HCT116 (cell line): Measurements from ENCODE around the gene PRKACA. TPM values are rescaled to one million over a fixed set of nuclear protein-coding genes. Genes with fewer than 3 reads are reported as not detected.

Experiments
- ATAC-seq: fragments of 200-7000 bp; cut with Tn5 transposase; 2 replicates; pipeline ENCODE4 v1.9.1; 2020; ENCODE audit warnings: mild to moderate bottlenecking, moderate library complexity
- BruUV-seq: library from RNA; stranded (reverse); fragments of 400-500 nt; replicated peaks from 2 replicates; lab custom pipeline; 2021; lab: Mats Ljungman, UMichigan
- CTCF ChIA-PET: fragments of 300-600 bp; sonication (Branson Sonifier 250); formaldehyde crosslinking; loops from one replicate; lab custom pipeline; 2021; ENCODE audit warnings: antibody characterized with exemption; lab: Charles Lee
- POLR2A ChIA-PET: fragments of 300-600, 350-600 bp; sonication (Branson Sonifier 250); formaldehyde crosslinking; loops from one replicate; lab custom pipeline; 2021; ENCODE audit warnings: antibody characterized with exemption; lab: Charles Lee
- RAD21 ChIA-PET, 2 experiments: fragments of 300-600 bp; sonication (Branson Sonifier 250); formaldehyde crosslinking; loops; one replicate each; lab custom pipeline; 2023; ENCODE audit warnings: low total read pairs in 2 of 2; ENCODE audit not compliant: uncharacterized antibody in 2 of 2, unreplicated experiment in 2 of 2, low non-redundant PET in 1 of 2; lab: Charles Lee
- DNase-seq: peaks from one replicate; pipeline ENCODE4 v3.0.0-alpha.2; 2010; ENCODE audit warnings: low read depth, low spot score
- H2AFZ ChIP-seq: fragments of 200-600 bp; shearing (Covaris generic), sonication (generic); 2 replicates; pipeline ENCODE4 v1.6.1; 2017; ENCODE audit warnings: low read depth, mixed run types, mixed read lengths, antibody characterized with exemption, low read length; ENCODE audit not compliant: poor library complexity, severe bottlenecking
- H3K27ac ChIP-seq: 2 replicates; pipeline ENCODE4 v1.5.1; 2012; ENCODE audit warnings: low read depth, low read length
- H3K27me3 ChIP-seq: fragments of 200-600 bp; sonication (generic); 2 replicates; pipeline ENCODE4 v1.6.1; 2016; ENCODE audit warnings: mixed run types, low read length, mixed read lengths; ENCODE audit not compliant: insufficient read depth
- H3K36me3 ChIP-seq, 2 experiments: fragments of 200-500 bp in 1 of 2; fragments of 200-600 bp in 1 of 2; sonication (Bioruptor generic) in 1 of 2; sonication (generic) in 1 of 2; 2 replicates each; pipeline versions ENCODE4 v1.5.1 to v1.6.1; 2014 to 2016; ENCODE audit warnings: low read length in 2 of 2, inconsistent platforms in 1 of 2, mixed read lengths in 1 of 2, mixed run types in 1 of 2; ENCODE audit not compliant: insufficient read depth in 2 of 2, control insufficient read depth in 1 of 2
- H3K4me1 ChIP-seq, 2 experiments: fragments of 200-600 bp in 1 of 2; sonication (generic) in 1 of 2; 2 replicates each; pipeline versions ENCODE4 v1.5.1 to v1.6.1; 2012 to 2017; ENCODE audit warnings: low read length in 2 of 2, inconsistent platforms in 1 of 2, mild to moderate bottlenecking in 1 of 2, mixed read lengths in 1 of 2, mixed run types in 1 of 2, moderate library complexity in 1 of 2; ENCODE audit not compliant: insufficient read depth in 2 of 2, control insufficient read depth in 1 of 2
- H3K4me2 ChIP-seq: fragments of 200-600 bp; sonication (generic); 2 replicates; pipeline ENCODE4 v1.6.1; 2017; ENCODE audit warnings: mixed run types, low read length, mixed read lengths
- H3K4me3 ChIP-seq, 2 experiments: fragments of 200-600 bp in 1 of 2; sonication (generic) in 1 of 2; replicated peaks in 1 of 2; 2 replicates each; pipeline ENCODE4 v1.5.1; 2011 to 2016; ENCODE audit warnings: low read length in 2 of 2, control low read depth in 1 of 2, low read depth in 1 of 2, mild to moderate bottlenecking in 1 of 2, mixed read lengths in 1 of 2, mixed run types in 1 of 2
- H3K79me2 ChIP-seq: fragments of 200-600 bp; sonication (generic); 2 replicates; pipeline ENCODE4 v1.6.1; 2017; ENCODE audit warnings: mild to moderate bottlenecking, mixed run types, low read length, moderate library complexity, mixed read lengths; ENCODE audit not compliant: insufficient read depth
- H3K9ac ChIP-seq: fragments of 200-600 bp; sonication (generic); 2 replicates; pipeline ENCODE4 v1.6.1; 2016; ENCODE audit warnings: low read length, mixed read lengths
- H3K9me2 ChIP-seq: fragments of 200-600 bp; sonication (generic), shearing (Covaris generic); 2 replicates; pipeline ENCODE4 v1.6.1; 2017; ENCODE audit warnings: mixed run types, mild to moderate bottlenecking, moderate library complexity; ENCODE audit not compliant: insufficient read depth
- H3K9me3 ChIP-seq, 2 experiments: fragments of 200-500 bp in 1 of 2; fragments of 200-600 bp in 1 of 2; sonication (Bioruptor generic) in 1 of 2; sonication (generic) in 1 of 2; 2 replicates each; pipeline ENCODE4 v1.6.1; 2014 to 2017; ENCODE audit warnings: low read length in 2 of 2, mixed read lengths in 2 of 2, inconsistent platforms in 1 of 2, low read depth in 1 of 2, mild to moderate bottlenecking in 1 of 2, mixed run types in 1 of 2, moderate library complexity in 1 of 2; ENCODE audit not compliant: control insufficient read depth in 1 of 2, insufficient read depth in 1 of 2
- H4K20me1 ChIP-seq: fragments of 200-600 bp; sonication (generic), shearing (Covaris generic); 2 replicates; pipeline ENCODE4 v1.6.1; 2017; ENCODE audit warnings: mixed run types, mild to moderate bottlenecking, moderate library complexity; ENCODE audit not compliant: insufficient read depth
- ATF3 ChIP-seq: IDR thresholded peaks from 2 replicates; pipeline ENCODE4 v1.6.1; 2012
- CBX3 ChIP-seq: IDR thresholded peaks from 2 replicates; pipeline ENCODE4 v1.6.1; 2012; ENCODE audit warnings: low read depth
- CEBPB ChIP-seq: IDR thresholded peaks from 2 replicates; pipeline ENCODE4 v1.6.1; 2012; ENCODE audit warnings: low read depth
- ELF1 ChIP-seq: IDR thresholded peaks from 2 replicates; pipeline ENCODE4 v1.6.1; 2012; ENCODE audit warnings: low read depth, borderline replicate concordance
- EZH2 ChIP-seq: fragments of 200-600 bp; sonication (generic); IDR thresholded peaks from 2 replicates; pipeline ENCODE4 v1.6.1; 2017; ENCODE audit warnings: antibody characterized with exemption, mixed run types
- EZH2phosphoT487 ChIP-seq: fragments of 200-600 bp; IDR thresholded peaks from 2 replicates; pipeline ENCODE4 v1.6.1; 2018; ENCODE audit warnings: antibody characterized with exemption, borderline replicate concordance
- JUND ChIP-seq: IDR thresholded peaks from 2 replicates; pipeline ENCODE4 v1.6.1; 2012
- POLR2AphosphoS5 ChIP-seq: IDR thresholded peaks from 2 replicates; pipeline ENCODE4 v1.6.1; 2011; ENCODE audit warnings: mild to moderate bottlenecking, low read depth, low read length, moderate library complexity
- RAD21 ChIP-seq: IDR thresholded peaks from 2 replicates; pipeline ENCODE4 v1.6.1; 2012; ENCODE audit warnings: low read depth, mild to moderate bottlenecking
- REST ChIP-seq: IDR thresholded peaks from 2 replicates; pipeline ENCODE4 v1.6.1; 2012; ENCODE audit warnings: low read depth
- TCF7L2 ChIP-seq: IDR thresholded peaks from 2 replicates; pipeline ENCODE4 v1.7.0; 2011; ENCODE audit warnings: borderline replicate concordance, inconsistent platforms; ENCODE audit not compliant: insufficient read depth, insufficient read length; ENCODE audit errors: extremely low read depth
- ZNF274 ChIP-seq: fragments of 200-500 bp; sonication (Bioruptor generic); IDR thresholded peaks from 2 replicates; pipeline ENCODE4 v1.6.1; 2014; ENCODE audit warnings: mild to moderate bottlenecking, low read depth, low read length, inconsistent platforms
- intact Hi-C: fragments of 100-400 bp; cut with micrococcal nuclease; formaldehyde crosslinking; loops from 2 replicates; pipeline ENCODE4 v1.10.0; 2022
- total RNA-seq: library from RNA; stranded (reverse); gene quantifications from one replicate; pipeline ENCODE4 v1.2.1, GENCODE V29; 2021; ENCODE audit not compliant: unreplicated experiment
- TF ChIP-seq, protein P1 (sequence below): IDR thresholded peaks from 2 replicates; pipeline ENCODE4 v1.6.1; 2012
- TF ChIP-seq, protein P2 (sequence below): IDR thresholded peaks from 2 replicates; pipeline ENCODE4 v1.6.1; 2011; ENCODE audit warnings: mild to moderate bottlenecking, low read length, moderate library complexity; ENCODE audit not compliant: insufficient replicate concordance; ENCODE audit errors: extremely low read depth

The PRKACA gene
- total RNA-seq, 1 experiment from 2014 or later = 95.7 TPM

- H4K20me1 ChIP-seq = no peaks in the 10 kb centered on the region
- H3K4me2 ChIP-seq = no peak overlapping the region
- ATAC-seq (no peak), DNase-seq (no peak)
- ChIA-PET POLR2A (no interaction called here), CTCF (no interaction called here), RAD21 (no interaction called here)
- H3K27ac ChIP-seq = no peak overlapping the region
- no peaks in the 10 kb centered on the region for H3K9me3 ChIP-seq
- H2AFZ ChIP-seq = no peak overlapping the region
- no peaks in the 10 kb centered on the region for H3K27me3 ChIP-seq
- H3K9me2 ChIP-seq = no peaks in the 10 kb centered on the region
- intact Hi-C loops = no loop called here
- no peak overlapping the region for H3K4me3 ChIP-seq
- H3K9ac ChIP-seq = no peak overlapping the region
- TF ChIP-seq POLR2AphosphoS5 (no peak), TCF7L2 (no peak), CEBPB (no peak), CBX3 (no peak), EZH2 (no peak), ATF3 (no peak), ZNF274 (no peak), JUND (no peak), REST (no peak), EZH2phosphoT487 (no peak), RAD21 (no peak), ELF1 (no peak)
- TF ChIP-seq, protein P1, sequence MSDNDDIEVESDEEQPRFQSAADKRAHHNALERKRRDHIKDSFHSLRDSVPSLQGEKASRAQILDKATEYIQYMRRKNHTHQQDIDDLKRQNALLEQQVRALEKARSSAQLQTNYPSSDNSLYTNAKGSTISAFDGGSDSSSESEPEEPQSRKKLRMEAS = no peak
- TF ChIP-seq, protein P2, sequence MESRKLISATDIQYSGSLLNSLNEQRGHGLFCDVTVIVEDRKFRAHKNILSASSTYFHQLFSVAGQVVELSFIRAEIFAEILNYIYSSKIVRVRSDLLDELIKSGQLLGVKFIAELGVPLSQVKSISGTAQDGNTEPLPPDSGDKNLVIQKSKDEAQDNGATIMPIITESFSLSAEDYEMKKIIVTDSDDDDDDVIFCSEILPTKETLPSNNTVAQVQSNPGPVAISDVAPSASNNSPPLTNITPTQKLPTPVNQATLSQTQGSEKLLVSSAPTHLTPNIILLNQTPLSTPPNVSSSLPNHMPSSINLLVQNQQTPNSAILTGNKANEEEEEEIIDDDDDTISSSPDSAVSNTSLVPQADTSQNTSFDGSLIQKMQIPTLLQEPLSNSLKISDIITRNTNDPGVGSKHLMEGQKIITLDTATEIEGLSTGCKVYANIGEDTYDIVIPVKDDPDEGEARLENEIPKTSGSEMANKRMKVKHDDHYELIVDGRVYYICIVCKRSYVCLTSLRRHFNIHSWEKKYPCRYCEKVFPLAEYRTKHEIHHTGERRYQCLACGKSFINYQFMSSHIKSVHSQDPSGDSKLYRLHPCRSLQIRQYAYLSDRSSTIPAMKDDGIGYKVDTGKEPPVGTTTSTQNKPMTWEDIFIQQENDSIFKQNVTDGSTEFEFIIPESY = no peak
- no peaks in the 10 kb centered on the region for H3K79me2 ChIP-seq
- peaks cover 10 to 22% of the 10 kb centered on the region in 2 experiments for H3K4me1 ChIP-seq
- BruUV-seq = no TSS peak
- H3K36me3 ChIP-seq = peaks cover 0 to 6% of the 10 kb centered on the region in 2 experiments; a peak in 2 of 4 replicates
Observed at GRCh38 chr19:14054099-14054498, 63.5 kb downstream of the PRKACA start.
